GM21737 (cell line): ENCODE results near the gene CDC42.

Experiments
- ATAC-seq: cut with Tn5 transposase; IDR thresholded peaks from one replicate; pipeline ENCODE4 v1.9.1; 2021; ENCODE audit warnings: mild to moderate bottlenecking, moderate library complexity; ENCODE audit not compliant: unreplicated experiment

CDC42 gene

GRCh38 chr1:22105611-22106207 lies 53.2 kb downstream of the CDC42 start:
- no peak for ATAC-seq

GRCh38 chr1:22107126-22107525 lies 54.6 kb downstream of the CDC42 start:
- ATAC-seq = no peak

GRCh38 chr1:22108339-22109105 lies 56.0 kb downstream of the CDC42 start:
- ATAC-seq = no peak

GRCh38 chr1:22110016-22110415 lies 57.5 kb downstream of the CDC42 start:
- no peak for ATAC-seq

GRCh38 chr1:22111115-22111514 lies 58.6 kb downstream of the CDC42 start:
- ATAC-seq = no peak

- ATAC-seq = no peak
Measured at GRCh38 chr1:22111620-22112019, 59.1 kb downstream of the CDC42 start.

GRCh38 chr1:22112554-22112953 lies 60.0 kb downstream of the CDC42 start:
- no peak for ATAC-seq

GRCh38 chr1:22114083-22115012 lies 61.8 kb downstream of the CDC42 start:
- no peak for ATAC-seq

- ATAC-seq = no peak
Measured at GRCh38 chr1:22115286-22115685, 62.8 kb downstream of the CDC42 start.

GRCh38 chr1:22117238-22117637 lies 64.7 kb downstream of the CDC42 start:
- no peak for ATAC-seq

- ATAC-seq = no peak
Measured at GRCh38 chr1:22117851-22118250, 65.3 kb downstream of the CDC42 start.

- ATAC-seq = no peak
Measured at GRCh38 chr1:22118291-22118992, 65.9 kb downstream of the CDC42 start.

- no peak for ATAC-seq
Measured at GRCh38 chr1:22119626-22120468, 67.3 kb downstream of the CDC42 start.

GRCh38 chr1:22120469-22120790 lies 67.9 kb downstream of the CDC42 start:
- ATAC-seq = no peak

GRCh38 chr1:22121421-22121911 lies 69.0 kb downstream of the CDC42 start:
- ATAC-seq = no peak

- no peak for ATAC-seq
Measured at GRCh38 chr1:22122273-22123070, 70.0 kb downstream of the CDC42 start.

- ATAC-seq = no peak
Measured at GRCh38 chr1:22123071-22123390, 70.5 kb downstream of the CDC42 start.

- no peak for ATAC-seq
Measured at GRCh38 chr1:22123901-22124404, 71.4 kb downstream of the CDC42 start.

GRCh38 chr1:22124592-22125229 lies 72.2 kb downstream of the CDC42 start:
- ATAC-seq = no peak
